Vagina (tissue), 2 donors: Measurements from ENCODE around the gene SLC32A1.

Experiments
- POLR2A ChIP-seq, 2 donors: fragments of 450-650 bp; IDR thresholded peaks; one replicate each; pipeline ENCODE4 v1.6.1; 2017; ENCODE audit warnings: antibody characterized with exemption in 2 of 2, mild to moderate bottlenecking in 2 of 2, moderate library complexity in 2 of 2
- POLR2AphosphoS5 ChIP-seq, 2 donors: sonication (generic); formaldehyde crosslinking; IDR thresholded peaks; one replicate each; pipeline ENCODE4 v1.9.0; 2017; ENCODE audit warnings: antibody characterized with exemption in 2 of 2, mild to moderate bottlenecking in 2 of 2, low read depth in 1 of 2; ENCODE audit not compliant: insufficient read depth in 1 of 2
- TF ChIP-seq, protein P1 (sequence below), 3 experiments: fragments of 450-650 bp in 2 of 3; fragments of 200-600 bp in 1 of 3; sonication (generic) in 1 of 3; IDR thresholded peaks; one replicate each; pipeline ENCODE4 v1.5.1; 2017 to 2019; ENCODE audit warnings: antibody characterized with exemption in 3 of 3, mild to moderate bottlenecking in 2 of 3, moderate library complexity in 2 of 3

DNA sequence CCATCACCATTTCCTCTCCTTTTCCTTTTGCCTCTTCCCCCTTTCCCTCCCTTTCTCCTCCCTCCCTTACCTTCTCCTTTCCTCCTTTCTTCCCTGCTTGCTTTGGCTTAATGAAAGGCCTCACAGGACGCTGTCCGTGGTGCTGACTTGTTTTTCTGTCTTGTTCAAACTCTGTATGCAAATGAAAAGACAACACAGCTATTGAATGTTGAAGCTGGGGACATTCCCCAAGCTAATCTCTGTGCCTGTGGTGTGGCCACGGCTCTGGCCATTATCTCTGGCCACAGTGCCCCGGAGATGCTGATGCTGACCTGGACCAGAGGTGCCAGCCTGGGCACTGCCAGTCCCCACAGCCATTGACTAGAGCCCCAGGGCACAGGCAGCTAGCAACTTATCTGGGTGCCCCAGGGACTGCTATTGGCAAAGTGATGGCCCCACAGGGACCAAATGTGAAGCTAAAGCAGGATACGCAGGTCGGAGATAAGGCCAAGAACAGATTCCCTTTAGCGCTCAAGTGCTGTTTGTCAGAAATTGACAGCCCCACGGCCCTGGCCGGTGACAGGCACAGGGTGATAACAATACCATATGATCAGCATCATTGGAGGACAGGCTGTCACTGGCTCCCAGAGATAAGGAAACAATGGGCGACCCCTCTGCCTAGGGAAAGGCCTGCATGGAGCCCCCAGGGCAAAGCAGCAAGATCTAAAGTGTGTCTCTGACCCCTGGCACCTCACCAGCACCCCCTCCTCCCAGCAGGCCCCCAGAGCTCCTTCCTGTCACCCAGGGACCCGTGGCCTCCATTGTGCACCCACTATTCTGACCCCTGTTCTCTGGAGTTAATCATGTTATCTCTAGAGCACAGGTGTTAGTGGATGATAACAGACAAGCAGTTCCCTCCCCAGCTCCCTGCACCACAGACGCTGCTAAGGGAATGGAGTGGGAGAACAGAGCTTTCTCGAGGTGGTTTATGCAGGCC lies 31.6 kb upstream of the SLC32A1 start:
- TF ChIP-seq POLR2A (IDR thresholded peaks at IDR 0.05) (no peak), POLR2AphosphoS5 (IDR thresholded peaks at IDR 0.05; ENCODE audit: insufficient read depth in 1 of 2, low read depth in 1 of 2) (no peak)
- TF ChIP-seq, protein P1, sequence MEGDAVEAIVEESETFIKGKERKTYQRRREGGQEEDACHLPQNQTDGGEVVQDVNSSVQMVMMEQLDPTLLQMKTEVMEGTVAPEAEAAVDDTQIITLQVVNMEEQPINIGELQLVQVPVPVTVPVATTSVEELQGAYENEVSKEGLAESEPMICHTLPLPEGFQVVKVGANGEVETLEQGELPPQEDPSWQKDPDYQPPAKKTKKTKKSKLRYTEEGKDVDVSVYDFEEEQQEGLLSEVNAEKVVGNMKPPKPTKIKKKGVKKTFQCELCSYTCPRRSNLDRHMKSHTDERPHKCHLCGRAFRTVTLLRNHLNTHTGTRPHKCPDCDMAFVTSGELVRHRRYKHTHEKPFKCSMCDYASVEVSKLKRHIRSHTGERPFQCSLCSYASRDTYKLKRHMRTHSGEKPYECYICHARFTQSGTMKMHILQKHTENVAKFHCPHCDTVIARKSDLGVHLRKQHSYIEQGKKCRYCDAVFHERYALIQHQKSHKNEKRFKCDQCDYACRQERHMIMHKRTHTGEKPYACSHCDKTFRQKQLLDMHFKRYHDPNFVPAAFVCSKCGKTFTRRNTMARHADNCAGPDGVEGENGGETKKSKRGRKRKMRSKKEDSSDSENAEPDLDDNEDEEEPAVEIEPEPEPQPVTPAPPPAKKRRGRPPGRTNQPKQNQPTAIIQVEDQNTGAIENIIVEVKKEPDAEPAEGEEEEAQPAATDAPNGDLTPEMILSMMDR (IDR thresholded peaks at IDR 0.05) = no peak
